OCI-LY3 (cell line): ENCODE measurements around the gene NUP133.

Experiments used
- H2AFZ ChIP-seq: fragments of 200-600, 300-600 bp; shearing (Covaris generic); 2 replicates; pipeline ENCODE4 v1.6.0; 2014; ENCODE audit warnings: antibody characterized with exemption, low read depth, low read length
- H3K27ac ChIP-seq: fragments of 200-600, 300-600 bp; sonication (generic); 2 replicates; pipeline ENCODE4 v1.5.1; 2014; ENCODE audit warnings: mild to moderate bottlenecking, low read length, moderate library complexity, mixed read lengths
- H3K27me3 ChIP-seq: fragments of 200-600, 300-600 bp; sonication (generic); 2 replicates; pipeline ENCODE4 v1.6.1; 2014; ENCODE audit warnings: low read depth, low read length, mixed read lengths
- H3K36me3 ChIP-seq: fragments of 200-600, 300-600 bp; sonication (generic); replicated peaks from 2 replicates; pipeline ENCODE3; 2014; ENCODE audit warnings: low read depth, low read length, mixed read lengths
- H3K4me1 ChIP-seq: fragments of 300-600, 200-600 bp; sonication (generic); 2 replicates; pipeline ENCODE4 v1.6.1; 2014; ENCODE audit warnings: low read length, mixed read lengths
- H3K4me2 ChIP-seq: fragments of 200-600, 300-600 bp; sonication (generic); 2 replicates; pipeline ENCODE4 v1.6.1; 2014; ENCODE audit warnings: low read length, mixed read lengths
- H3K4me3 ChIP-seq: fragments of 300-600, 200-600 bp; sonication (generic); 2 replicates; pipeline ENCODE4 v1.5.1; 2014; ENCODE audit warnings: antibody characterized with exemption, mild to moderate bottlenecking, low read length, moderate library complexity
- H3K79me2 ChIP-seq: fragments of 300-600, 200-600 bp; shearing (Covaris generic); 2 replicates; pipeline ENCODE4 v1.6.1; 2014; ENCODE audit warnings: mild to moderate bottlenecking, low read length, mixed read lengths
- H3K9ac ChIP-seq: fragments of 300-600, 200-600 bp; shearing (Covaris generic); 2 replicates; pipeline ENCODE4 v1.6.0; 2014; ENCODE audit warnings: mild to moderate bottlenecking, low read length, moderate library complexity
- H3K9me3 ChIP-seq: fragments of 200-600, 300-600 bp; shearing (Covaris generic); 2 replicates; pipeline ENCODE4 v1.6.1; 2014; ENCODE audit warnings: low read length, mixed read lengths; ENCODE audit not compliant: insufficient read depth
- H4K20me1 ChIP-seq: fragments of 200-600, 300-600 bp; sonication (generic); 2 replicates; pipeline ENCODE4 v1.6.1; 2016; ENCODE audit warnings: low read length, mixed read lengths; ENCODE audit not compliant: insufficient read depth
- CTCF ChIP-seq: fragments of 200-600, 300-600 bp; sonication (generic); IDR thresholded peaks from 2 replicates; pipeline ENCODE4 v1.5.1; 2014; ENCODE audit warnings: antibody characterized with exemption, low read length, low read depth
- EZH2phosphoT487 ChIP-seq: fragments of 200-600 bp; shearing (Covaris generic); IDR thresholded peaks from 2 replicates; pipeline ENCODE4 v1.6.1; 2018; ENCODE audit warnings: antibody characterized with exemption, mixed run types, low read depth

The NUP133 gene

DNA sequence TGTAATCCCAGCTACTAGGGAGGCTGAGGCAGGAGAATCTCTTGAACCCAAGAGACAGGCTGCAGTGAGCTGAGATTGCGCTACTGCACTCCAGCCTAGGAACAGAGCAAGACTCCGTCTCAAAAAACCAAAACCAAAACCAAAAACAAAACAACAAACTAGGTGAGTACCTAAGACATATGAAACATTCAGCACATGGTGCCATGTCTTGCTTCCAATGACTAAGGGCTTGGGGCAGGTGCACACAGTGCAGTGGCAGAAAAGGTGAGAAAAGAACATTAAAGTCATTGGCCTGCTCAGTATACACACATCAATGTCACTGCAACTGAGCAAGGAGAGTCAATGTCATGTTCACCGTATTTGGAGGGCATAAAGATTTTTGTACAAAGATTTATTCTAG is 70.1 kb downstream of the NUP133 start:
- Histone ChIP-seq H3K4me1 (peaks cover 25% of the 10 kb centered on the region), H3K27me3 (no peaks in the 10 kb centered on the region), H3K27ac (no peak overlapping the region), H3K9me3 (no peaks in the 10 kb centered on the region), H3K36me3 (peaks cover 27% of the 10 kb centered on the region), H2AFZ (no peak overlapping the region), H3K4me2 (no peak overlapping the region), H3K79me2 (no peaks in the 10 kb centered on the region), H3K9ac (no peak overlapping the region), H4K20me1 (no peaks in the 10 kb centered on the region; the same call in 1 of the 2 replicates), H3K4me3 (no peak overlapping the region)
- no peak for TF ChIP-seq EZH2phosphoT487
- TF ChIP-seq CTCF = no peak

DNA sequence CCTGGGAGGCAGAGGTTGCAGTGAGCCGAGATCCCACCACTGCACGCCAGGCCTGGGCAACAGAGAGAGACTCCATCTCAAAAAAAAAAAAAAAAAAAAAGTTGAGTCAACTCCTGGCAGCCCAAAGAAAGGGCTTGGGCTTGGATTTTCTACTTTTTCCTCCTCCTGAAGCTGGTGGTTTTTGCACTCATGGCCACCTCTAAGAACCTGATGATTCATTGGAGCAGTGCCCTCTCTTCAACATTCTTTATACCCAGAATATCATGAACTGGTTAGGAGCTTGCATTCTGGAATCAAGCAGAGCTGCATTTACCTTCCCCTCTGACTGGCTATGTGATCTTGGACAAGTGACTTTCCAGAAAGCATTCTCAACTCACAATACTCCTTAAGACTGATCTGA is 70.7 kb downstream of the NUP133 start:
- Histone ChIP-seq H3K4me3 (no peak overlapping the region), H3K79me2 (no peaks in the 10 kb centered on the region), H4K20me1 (no peaks in the 10 kb centered on the region; the same call in 1 of the 2 replicates), H3K9ac (no peak overlapping the region), H3K27ac (no peak overlapping the region), H3K4me2 (no peak overlapping the region), H3K4me1 (peaks cover 25% of the 10 kb centered on the region), H2AFZ (no peak overlapping the region), H3K27me3 (no peaks in the 10 kb centered on the region), H3K36me3 (peaks cover 27% of the 10 kb centered on the region), H3K9me3 (no peaks in the 10 kb centered on the region)
- no peak for TF ChIP-seq EZH2phosphoT487
- TF ChIP-seq CTCF = no peak

DNA sequence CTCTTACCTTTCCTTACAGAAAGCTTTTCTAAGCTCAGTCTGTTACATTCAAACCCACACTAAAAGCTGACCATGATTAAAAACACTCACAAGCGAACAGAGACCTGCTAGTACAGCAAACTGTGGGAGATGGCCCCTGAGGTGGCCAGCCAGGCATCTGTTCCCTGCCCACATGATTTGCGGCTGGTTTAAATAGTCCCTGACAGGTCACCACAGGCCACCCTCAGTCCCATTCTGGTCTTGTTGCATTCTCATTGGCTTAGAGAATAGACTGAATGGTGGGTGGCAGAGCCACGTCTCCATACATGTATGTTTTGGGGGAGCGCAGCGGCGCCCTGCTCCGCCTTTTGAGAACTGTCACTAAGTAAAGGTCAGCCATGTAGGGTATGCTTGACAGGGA is 71.9 kb downstream of the NUP133 start:
- H3K27ac ChIP-seq = no peak overlapping the region
- H3K4me2 ChIP-seq = no peak overlapping the region
- H3K9ac ChIP-seq = no peak overlapping the region
- no peak overlapping the region for H3K4me3 ChIP-seq
- no peaks in the 10 kb centered on the region for H3K9me3 ChIP-seq
- no peaks in the 10 kb centered on the region for H3K79me2 ChIP-seq
- H4K20me1 ChIP-seq = no peaks in the 10 kb centered on the region
- no peak for TF ChIP-seq EZH2phosphoT487
- no peak for TF ChIP-seq CTCF
- H2AFZ ChIP-seq = no peak overlapping the region
- H3K27me3 ChIP-seq = no peaks in the 10 kb centered on the region
- H3K36me3 ChIP-seq = peaks cover 22% of the 10 kb centered on the region
- H3K4me1 ChIP-seq = peaks cover 12% of the 10 kb centered on the region

GRCh38 chr1:229434641-229435051 is 73.5 kb downstream of the NUP133 start:
- Histone ChIP-seq H3K9me3 (no peaks in the 10 kb centered on the region), H3K4me3 (no peak overlapping the region), H4K20me1 (no peaks in the 10 kb centered on the region), H2AFZ (no peak overlapping the region), H3K4me2 (no peak overlapping the region), H3K4me1 (peaks cover 8% of the 10 kb centered on the region), H3K36me3 (peaks cover 11% of the 10 kb centered on the region), H3K9ac (no peak overlapping the region), H3K79me2 (no peaks in the 10 kb centered on the region), H3K27me3 (no peaks in the 10 kb centered on the region), H3K27ac (no peak overlapping the region)
- TF ChIP-seq EZH2phosphoT487 = no peak
- no peak for TF ChIP-seq CTCF
